ENCODE results near the gene COL11A2.

- TF ChIP-seq CTCF (IDR thresholded peaks at IDR 0.05) (peak; percentile 25 to 84 (median 76)), POLR2A (IDR thresholded peaks at IDR 0.05) (no peak)
Measured at GRCh38 chr6:33147807-33148666, 44.2 kb downstream of the COL11A2 start.
